ENCODE data around the gene HDAC4.

DNA sequence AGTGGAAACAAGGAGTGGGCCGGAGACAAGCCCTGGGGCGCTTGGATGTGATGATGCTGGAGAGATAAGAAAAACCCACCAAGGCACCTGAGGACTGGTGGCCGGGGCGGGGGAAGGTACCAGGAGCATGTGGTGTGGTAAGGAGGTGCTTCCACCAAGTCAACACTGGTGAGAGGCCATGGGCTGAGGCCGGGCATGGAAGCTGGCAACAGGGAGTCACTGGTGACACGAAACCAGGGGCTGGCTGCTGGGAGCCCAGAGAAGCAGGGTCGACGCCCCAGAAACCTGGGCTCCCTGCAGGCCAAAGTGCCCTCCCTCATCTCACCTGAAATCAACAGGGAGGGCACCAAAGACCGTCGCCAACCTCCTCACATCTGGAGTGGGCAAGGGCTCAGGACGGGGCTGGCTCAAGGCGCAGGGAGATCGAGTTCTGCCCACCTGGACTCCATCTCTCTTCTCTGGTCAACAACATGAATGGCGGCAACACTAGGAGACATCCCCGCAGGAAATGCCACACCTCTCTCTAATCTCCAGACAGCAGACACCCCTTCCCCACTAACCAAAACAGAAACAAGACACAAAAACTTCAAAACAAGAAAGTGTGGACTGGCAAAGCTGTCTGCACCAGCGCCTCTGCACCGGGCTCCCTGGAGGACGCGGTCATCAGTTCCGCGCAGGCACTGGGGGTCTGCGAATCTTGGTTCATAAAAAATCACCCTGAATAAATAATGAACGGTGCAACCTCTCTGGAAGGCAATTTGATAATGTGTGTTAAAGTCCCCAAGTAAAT lies 185.5 kb downstream of the HDAC4 start:
- TF ChIP-seq BHLHE40 (IDR thresholded peaks at IDR 0.05; ENCODE audit: borderline replicate concordance) (no peak), HDGF (IDR thresholded peaks at IDR 0.05; ENCODE audit: borderline replicate concordance) (no peak), CTBP1 (IDR thresholded peaks at IDR 0.05; ENCODE audit: borderline replicate concordance) (no peak), SP1 (IDR thresholded peaks at IDR 0.05) (no peak), SUZ12 (IDR thresholded peaks at IDR 0.05) (no peak), FOXK2 (IDR thresholded peaks at IDR 0.05) (no peak), ARNT (IDR thresholded peaks at IDR 0.05) (no peak), FOXM1 (IDR thresholded peaks at IDR 0.05; ENCODE audit: borderline replicate concordance) (no peak), LEF1 (IDR thresholded peaks at IDR 0.05; ENCODE audit: borderline replicate concordance) (no peak), L3MBTL2 (conservative IDR thresholded peaks at IDR 0.05) (no peak), ELF4 (IDR thresholded peaks at IDR 0.05) (no peak), TARDBP (IDR thresholded peaks at IDR 0.05) (no peak)

Measured in HEK293T (cell line).